Testis (tissue), 3 donors: ENCODE results near the gene SLC1A3. TPM values are rescaled to one million over a fixed set of nuclear protein-coding genes. Genes with fewer than 3 reads are reported as not detected.
"Not testable (repeated sequence)": the region's sequence is repeated elsewhere in the genome, so short reads cannot be mapped to it uniquely, and the experiment has no call there.

Experiments used
- DNase-seq: peaks from one replicate; pipeline ENCODE4 v3.0.0-alpha.2; 2019
- H3K27ac ChIP-seq, 2 donors: fragments of 200-600 bp; sonication (generic); one replicate each; pipeline ENCODE4 v1.5.1; 2019
- H3K27me3 ChIP-seq: fragments of 200-600 bp; sonication (generic); one replicate; pipeline ENCODE4 v1.5.1; 2019
- H3K36me3 ChIP-seq: fragments of 200-600 bp; sonication (generic); one replicate; pipeline ENCODE4 v1.5.1; 2017; ENCODE audit warnings: low read depth; ENCODE audit errors: missing control alignments
- H3K4me1 ChIP-seq: fragments of 200-600 bp; sonication (generic); one replicate; pipeline ENCODE4 v1.5.1; 2019
- H3K4me3 ChIP-seq, 2 donors: fragments of 200-600 bp; sonication (generic); one replicate each; pipeline ENCODE4 v1.5.1; 2017 to 2019
- H3K9me3 ChIP-seq: fragments of 200-600 bp; sonication (generic); one replicate; pipeline ENCODE4 v1.5.1; 2017
- CTCF ChIP-seq, 3 experiments: fragments of 450-650 bp in 2 of 3; fragments of 200-600 bp in 1 of 3; sonication (generic) in 1 of 3; IDR thresholded peaks; one replicate each; pipeline ENCODE4 v1.5.1; 2016 to 2019; ENCODE audit warnings: antibody characterized with exemption in 3 of 3, mild to moderate bottlenecking in 2 of 3, moderate library complexity in 1 of 3
- POLR2A ChIP-seq: fragments of 450-650 bp; IDR thresholded peaks from one replicate; pipeline ENCODE4 v1.6.1; 2017; ENCODE audit warnings: antibody characterized with exemption, mild to moderate bottlenecking, moderate library complexity
- WGBS, 2 donors: methylation state at CpG; one replicate each; pipeline ENCODE4 v1.1.5; 2018; 5-methylcytosine and 5-hydroxymethylcytosine counted together
- intact Hi-C: fragments of 100-400 bp; cut with DNase I; formaldehyde crosslinking; loops from one replicate; pipeline ENCODE4 v1.15.1; 2023; ENCODE audit warnings: low total_unique reads
- polyA plus RNA-seq: library from polyadenylated mRNA; stranded (reverse); fragments of 350-450 nt; fragmentation: Illumina TruSeq; extraction: RNeasy Lipid Tissue Mini Kit (QIAGEN cat#74804); gene quantifications from one replicate; pipeline ENCODE4 v1.2.3, GENCODE V29; 2014; ENCODE audit warnings: low read depth, low replicate concordance; ENCODE audit not compliant: insufficient read depth
- total RNA-seq, 2 donors: library from RNA; depleted of rRNA; stranded (reverse); fragments of >200 nt; gene quantifications; one replicate each; pipeline ENCODE4 v1.2.3, GENCODE V29; 2016

The SLC1A3 gene
- total and polyA plus RNA-seq, 3 donors from 2014 or later, result 3.6 to 10.8 (median 6.6) TPM

- no peaks in the 10 kb centered on the region for H3K27me3 ChIP-seq
- no peaks in the 10 kb centered on the region for H3K9me3 ChIP-seq
- H3K36me3 ChIP-seq, result no peaks in the 10 kb centered on the region
- TF ChIP-seq CTCF (IDR thresholded peaks at IDR 0.05), result no peak
- TF ChIP-seq POLR2A, result no peak
- no peak overlapping the region for H3K4me3 ChIP-seq
- intact Hi-C loops, result no loop called here
- no peak overlapping the region for H3K27ac ChIP-seq
- DNase-seq, result no peak
- H3K4me1 ChIP-seq, result peaks cover 6% of the 10 kb centered on the region
- 56 to 74% methylated on average over 2 of the region's 2 CpGs for WGBS, 2 donors
Observed at GRCh38 chr5:36576721-36577120, 29.7 kb upstream of the SLC1A3 start.

- intact Hi-C loops, result not testable (repeated sequence)
Observed at GRCh38 chr5:36579858-36580257, 26.5 kb upstream of the SLC1A3 start.

GRCh38 chr5:36581070-36581469 is 25.3 kb upstream of the SLC1A3 start:
- intact Hi-C loops, result no loop called here
- TF ChIP-seq CTCF (IDR thresholded peaks at IDR 0.05) (no peak), POLR2A (no peak)
- Histone ChIP-seq H3K27ac (no peak overlapping the region), H3K4me1 (peaks cover 6% of the 10 kb centered on the region), H3K9me3 (no peaks in the 10 kb centered on the region), H3K36me3 (no peaks in the 10 kb centered on the region), H3K4me3 (no peak overlapping the region), H3K27me3 (no peaks in the 10 kb centered on the region)
- 79 to 82% methylated on average over 3 of the region's 3 CpGs for WGBS, 2 donors
- no peak for DNase-seq

More at GRCh38 chr5:36579858-36580257, 26.5 kb upstream of the SLC1A3 start:
- H3K36me3 ChIP-seq, H3K4me1 ChIP-seq, H3K9me3 ChIP-seq, DNase-seq, H3K4me3 ChIP-seq, H3K27ac ChIP-seq, H3K27me3 ChIP-seq: not testable (repeated sequence)

GRCh38 chr5:36584009-36584875 is 22.2 kb upstream of the SLC1A3 start:
- no peaks in the 10 kb centered on the region for H3K9me3 ChIP-seq
- H3K4me3 ChIP-seq, result no peak overlapping the region
- H3K27ac ChIP-seq, result no peak overlapping the region
- no peaks in the 10 kb centered on the region for H3K36me3 ChIP-seq
- no peak for DNase-seq
- H3K4me1 ChIP-seq, result no peaks in the 10 kb centered on the region
- intact Hi-C loops, result no loop called here
- TF ChIP-seq CTCF (IDR thresholded peaks at IDR 0.05), result no peak
- TF ChIP-seq POLR2A, result no peak
- no peaks in the 10 kb centered on the region for H3K27me3 ChIP-seq
- 62 to 69% methylated on average over 10 of the region's 10 CpGs for WGBS, 2 donors

GRCh38 chr5:36585701-36586100 is 20.7 kb upstream of the SLC1A3 start:
- intact Hi-C loops, result no loop called here
- no peaks in the 10 kb centered on the region for H3K27me3 ChIP-seq
- 92 to 100% methylated on average over 1 of the region's 1 CpG for WGBS, 2 donors
- H3K36me3 ChIP-seq, result no peaks in the 10 kb centered on the region
- TF ChIP-seq POLR2A (no peak), CTCF (IDR thresholded peaks at IDR 0.05) (no peak)
- no peak overlapping the region for H3K27ac ChIP-seq
- no peaks in the 10 kb centered on the region for H3K9me3 ChIP-seq
- no peaks in the 10 kb centered on the region for H3K4me1 ChIP-seq
- H3K4me3 ChIP-seq, result no peak overlapping the region
- DNase-seq, result no peak
